Karpas-422 (cell line): Measurements from ENCODE around the gene NFATC3. TPM values are rescaled to one million over a fixed set of nuclear protein-coding genes. Genes with fewer than 3 reads are reported as not detected.

Experiments
- DNase-seq: peaks from one replicate; pipeline ENCODE4 v3.0.0-alpha.2; 2015
- H2AFZ ChIP-seq: fragments of 200-600 bp; sonication (generic); 2 replicates; pipeline ENCODE4 v1.6.1; 2014; ENCODE audit warnings: antibody characterized with exemption, low read length, mixed read lengths
- H3K27ac ChIP-seq: fragments of 200-600 bp; sonication (generic); 2 replicates; pipeline ENCODE4 v1.5.1; 2014; ENCODE audit warnings: mild to moderate bottlenecking, low read length, moderate library complexity
- H3K27me3 ChIP-seq: fragments of 200-600 bp; sonication (generic); 2 replicates; pipeline ENCODE4 v1.6.1; 2014; ENCODE audit warnings: low read length, mixed read lengths
- H3K36me3 ChIP-seq: fragments of 200-600 bp; sonication (generic); 2 replicates; pipeline ENCODE4 v1.6.1; 2014; ENCODE audit warnings: low read length, mixed read lengths; ENCODE audit not compliant: insufficient read depth
- H3K4me1 ChIP-seq: fragments of 200-600 bp; sonication (generic); 2 replicates; pipeline ENCODE4 v1.6.1; 2014; ENCODE audit warnings: mild to moderate bottlenecking, low read length, mixed read lengths
- H3K4me2 ChIP-seq: fragments of 200-600 bp; sonication (generic); 2 replicates; pipeline ENCODE4 v1.6.1; 2014; ENCODE audit warnings: low read length, low read depth, mild to moderate bottlenecking; ENCODE audit not compliant: poor library complexity, severe bottlenecking
- H3K4me3 ChIP-seq: fragments of 200-600 bp; sonication (generic); 2 replicates; pipeline ENCODE4 v1.5.1; 2014; ENCODE audit warnings: mild to moderate bottlenecking, antibody characterized with exemption, low read length, mixed read lengths
- H3K79me2 ChIP-seq: fragments of 200-600 bp; sonication (generic); 2 replicates; pipeline ENCODE4 v1.6.1; 2014; ENCODE audit warnings: mild to moderate bottlenecking, low read length, mixed read lengths
- H3K9ac ChIP-seq: fragments of 200-600 bp; sonication (generic); 2 replicates; pipeline ENCODE4 v1.6.0; 2014; ENCODE audit warnings: low read length
- H3K9me2 ChIP-seq: fragments of 200-600 bp; sonication (generic), shearing (Covaris generic); replicated peaks from 2 replicates; pipeline ENCODE4 v1.6.0; 2014; ENCODE audit warnings: mild to moderate bottlenecking, low read length, moderate library complexity; ENCODE audit not compliant: insufficient read depth
- H3K9me3 ChIP-seq: fragments of 300-700, 200-600 bp; sonication (generic); 2 replicates; pipeline ENCODE4 v1.6.1; 2014; ENCODE audit warnings: low read length, mixed read lengths
- H4K20me1 ChIP-seq: fragments of 200-600 bp; sonication (generic); 2 replicates; pipeline ENCODE4 v1.6.1; 2014; ENCODE audit warnings: mild to moderate bottlenecking, antibody characterized with exemption, low read length, low read depth; ENCODE audit not compliant: insufficient read depth
- total RNA-seq: library from RNA; depleted of rRNA; stranded (reverse); fragments of >200 nt; shearing (Covaris generic); gene quantifications from 2 replicates; pipeline ENCODE4 v1.2.3, GENCODE V29; 2014; ENCODE audit warnings: low replicate concordance

Gene NFATC3
- total RNA-seq, 1 experiment from 2014 or later, result 72.3 TPM

GRCh38 chr16:68075980-68076379 is 9.2 kb upstream of the NFATC3 start:
- no peaks in the 10 kb centered on the region for H3K27me3 ChIP-seq
- H4K20me1 ChIP-seq, result no peaks in the 10 kb centered on the region
- no peaks in the 10 kb centered on the region for H3K9me3 ChIP-seq
- H3K79me2 ChIP-seq, result no peaks in the 10 kb centered on the region
- H3K9ac ChIP-seq, result no peak overlapping the region
- H2AFZ ChIP-seq, result no peak overlapping the region
- H3K4me1 ChIP-seq, result peaks cover 48% of the 10 kb centered on the region
- peak overlapping the region; percentile 92 for H3K27ac ChIP-seq
- no peak for DNase-seq
- H3K4me3 ChIP-seq, result no peak overlapping the region
- H3K9me2 ChIP-seq, result no peaks in the 10 kb centered on the region
- H3K36me3 ChIP-seq, result peaks cover 31% of the 10 kb centered on the region
- H3K4me2 ChIP-seq, result no peak overlapping the region

GRCh38 chr16:68076560-68076959 is 8.6 kb upstream of the NFATC3 start:
- no peaks in the 10 kb centered on the region for H3K27me3 ChIP-seq
- H3K4me3 ChIP-seq, result no peak overlapping the region
- H3K9me3 ChIP-seq, result no peaks in the 10 kb centered on the region
- no peak for DNase-seq
- H4K20me1 ChIP-seq, result no peaks in the 10 kb centered on the region
- H3K9me2 ChIP-seq, result no peaks in the 10 kb centered on the region
- no peak overlapping the region for H2AFZ ChIP-seq
- H3K4me1 ChIP-seq, result peaks cover 49% of the 10 kb centered on the region
- peaks cover 27% of the 10 kb centered on the region for H3K36me3 ChIP-seq
- no peak overlapping the region for H3K9ac ChIP-seq
- H3K79me2 ChIP-seq, result no peaks in the 10 kb centered on the region
- peak overlapping the region; percentile 92 for H3K27ac ChIP-seq
- H3K4me2 ChIP-seq, result no peak overlapping the region

- DNase-seq, result no peak
- peaks cover 23% of the 10 kb centered on the region for H3K36me3 ChIP-seq
- no peaks in the 10 kb centered on the region for H3K9me3 ChIP-seq
- H3K4me3 ChIP-seq, result no peak overlapping the region
- H3K9me2 ChIP-seq, result no peaks in the 10 kb centered on the region
- peak overlapping the region; percentile 79 for H3K27ac ChIP-seq
- H3K79me2 ChIP-seq, result no peaks in the 10 kb centered on the region
- H2AFZ ChIP-seq, result no peak overlapping the region
- no peaks in the 10 kb centered on the region for H3K27me3 ChIP-seq
- H4K20me1 ChIP-seq, result no peaks in the 10 kb centered on the region
- peaks cover 62% of the 10 kb centered on the region for H3K4me1 ChIP-seq
- no peak overlapping the region for H3K4me2 ChIP-seq
- H3K9ac ChIP-seq, result no peak overlapping the region
Observed at GRCh38 chr16:68077866-68078700, 7.1 kb upstream of the NFATC3 start.

- no peak overlapping the region for H3K4me2 ChIP-seq
- H3K27ac ChIP-seq, result peak overlapping the region; percentile 79
- H3K4me3 ChIP-seq, result no peak overlapping the region
- H4K20me1 ChIP-seq, result no peaks in the 10 kb centered on the region
- peaks cover 21% of the 10 kb centered on the region for H3K36me3 ChIP-seq
- no peaks in the 10 kb centered on the region for H3K9me3 ChIP-seq
- H3K9ac ChIP-seq, result no peak overlapping the region
- no peak overlapping the region for H2AFZ ChIP-seq
- H3K27me3 ChIP-seq, result no peaks in the 10 kb centered on the region
- H3K79me2 ChIP-seq, result no peaks in the 10 kb centered on the region
- DNase-seq, result no peak
- peaks cover 66% of the 10 kb centered on the region for H3K4me1 ChIP-seq
- no peaks in the 10 kb centered on the region for H3K9me2 ChIP-seq
Observed at GRCh38 chr16:68078701-68079375, 6.3 kb upstream of the NFATC3 start.

- peaks cover 17% of the 10 kb centered on the region for H3K36me3 ChIP-seq
- peaks cover 66% of the 10 kb centered on the region for H3K4me1 ChIP-seq
- H3K4me3 ChIP-seq, result no peak overlapping the region
- H3K9me2 ChIP-seq, result no peaks in the 10 kb centered on the region
- peak overlapping the region; percentile 79 for H3K27ac ChIP-seq
- H4K20me1 ChIP-seq, result no peaks in the 10 kb centered on the region
- H3K27me3 ChIP-seq, result no peaks in the 10 kb centered on the region
- no peaks in the 10 kb centered on the region for H3K79me2 ChIP-seq
- H2AFZ ChIP-seq, result no peak overlapping the region
- no peak for DNase-seq
- H3K4me2 ChIP-seq, result no peak overlapping the region
- peak overlapping the region; percentile 46 for H3K9ac ChIP-seq
- H3K9me3 ChIP-seq, result no peaks in the 10 kb centered on the region
Observed at GRCh38 chr16:68079376-68079625, 5.9 kb upstream of the NFATC3 start.

GRCh38 chr16:68079626-68080344 is 5.4 kb upstream of the NFATC3 start:
- H3K4me3 ChIP-seq, result no peak overlapping the region
- no peaks in the 10 kb centered on the region for H3K9me2 ChIP-seq
- no peaks in the 10 kb centered on the region for H3K79me2 ChIP-seq
- peak overlapping the region; percentile 46 for H3K9ac ChIP-seq
- H3K9me3 ChIP-seq, result no peaks in the 10 kb centered on the region
- H4K20me1 ChIP-seq, result no peaks in the 10 kb centered on the region
- H3K4me2 ChIP-seq, result no peak overlapping the region
- no peak overlapping the region for H2AFZ ChIP-seq
- no peak for DNase-seq
- H3K4me1 ChIP-seq, result peaks cover 65% of the 10 kb centered on the region
- peak overlapping the region; percentile 79 for H3K27ac ChIP-seq
- H3K36me3 ChIP-seq, result peaks cover 17% of the 10 kb centered on the region
- H3K27me3 ChIP-seq, result no peaks in the 10 kb centered on the region

GRCh38 chr16:68081861-68082628 is 3.1 kb upstream of the NFATC3 start:
- Histone ChIP-seq H3K4me1 (peaks cover 59% of the 10 kb centered on the region), H4K20me1 (peaks cover 6% of the 10 kb centered on the region), H3K9me3 (no peaks in the 10 kb centered on the region), H3K36me3 (0 out of 2 replicates have a peak, but pooled peaks cover 3% of the 10 kb centered on the region), H3K9ac (peak overlapping the region; percentile 96), H3K27me3 (no peaks in the 10 kb centered on the region), H2AFZ (no peak overlapping the region), H3K4me2 (no peak overlapping the region), H3K27ac (peak overlapping the region; percentile 93), H3K9me2 (no peaks in the 10 kb centered on the region), H3K4me3 (no peak overlapping the region), H3K79me2 (peaks cover 15% of the 10 kb centered on the region)
- DNase-seq, result no peak
